CD14-positive monocyte (primary cell): ENCODE data around the gene GRB7. TPM values are rescaled to one million over a fixed set of nuclear protein-coding genes. Genes with fewer than 3 reads are reported as not detected.
"Not testable (repeated sequence)": the region's sequence is repeated elsewhere in the genome, so short reads cannot be mapped to it uniquely, and the experiment has no call there.

Experiments used
- DNase-seq, 3 donors: peaks; one replicate each; pipeline ENCODE4 v3.0.0-alpha.2; 2011 to 2022
- H2AFZ ChIP-seq: 2 replicates; pipeline ENCODE4 v1.6.0; 2012; ENCODE audit warnings: mild to moderate bottlenecking, low read depth, low read length, inconsistent platforms; ENCODE audit not compliant: insufficient read depth, poor library complexity, severe bottlenecking
- H3K27ac ChIP-seq, 2 donors: 1 replicate in 1 of 2; 2 replicates in 1 of 2; pipeline ENCODE4 v1.5.1; 2012 to 2013; ENCODE audit warnings: low read length in 2 of 2, control low read depth in 1 of 2, inconsistent platforms in 1 of 2, low read depth in 1 of 2, mild to moderate bottlenecking in 1 of 2
- H3K27me3 ChIP-seq, 2 donors: one replicate each; pipeline versions ENCODE4 v1.6.0 to v1.6.1; 2011 to 2013; ENCODE audit warnings: low read length in 2 of 2; ENCODE audit not compliant: control insufficient read depth in 2 of 2, insufficient read depth in 2 of 2
- H3K36me3 ChIP-seq, 2 donors: replicated peaks in 1 of 2; 1 replicate in 1 of 2; 2 replicates in 1 of 2; pipeline versions ENCODE4 v1.5.1 to v1.6.1; 2012 to 2013; ENCODE audit warnings: low read length in 2 of 2, control low read depth in 1 of 2, inconsistent platforms in 1 of 2, mild to moderate bottlenecking in 1 of 2; ENCODE audit not compliant: insufficient read depth in 2 of 2, control insufficient read depth in 1 of 2
- H3K4me1 ChIP-seq, 2 donors: 1 replicate in 1 of 2; 2 replicates in 1 of 2; pipeline versions ENCODE4 v1.5.1 to v1.6.1; 2012 to 2013; ENCODE audit warnings: low read length in 2 of 2, control low read depth in 1 of 2, inconsistent platforms in 1 of 2, mild to moderate bottlenecking in 1 of 2, moderate library complexity in 1 of 2; ENCODE audit not compliant: insufficient read depth in 2 of 2, control insufficient read depth in 1 of 2
- H3K4me2 ChIP-seq: replicated peaks from 2 replicates; pipeline ENCODE3; 2012; ENCODE audit warnings: low read length, moderate library complexity, mild to moderate bottlenecking; ENCODE audit not compliant: poor library complexity, severe bottlenecking; ENCODE audit errors: extremely low read depth
- H3K4me3 ChIP-seq, 3 experiments: fragments of 200-600 bp in 1 of 3; sonication (generic) in 1 of 3; replicated peaks in 1 of 3; 1 replicate in 2 of 3; 2 replicates in 1 of 3; pipeline ENCODE4 v1.5.1; 2011 to 2013; ENCODE audit warnings: low read length in 3 of 3, mild to moderate bottlenecking in 3 of 3, control low read depth in 2 of 3, low read depth in 2 of 3, inconsistent platforms in 1 of 3, moderate library complexity in 1 of 3
- H3K79me2 ChIP-seq: 2 replicates; pipeline ENCODE4 v1.6.0; 2012; ENCODE audit warnings: mild to moderate bottlenecking, control low read depth, inconsistent platforms, low read length, moderate library complexity; ENCODE audit not compliant: insufficient read depth
- H3K9ac ChIP-seq: 2 replicates; pipeline ENCODE4 v1.6.0; 2017; ENCODE audit warnings: low read length, mild to moderate bottlenecking; ENCODE audit not compliant: insufficient read depth, poor library complexity, severe bottlenecking
- H3K9me3 ChIP-seq, 2 donors: replicated peaks in 1 of 2; 1 replicate in 1 of 2; 2 replicates in 1 of 2; pipeline versions ENCODE4 v1.5.1 to v1.6.1; 2012 to 2013; ENCODE audit warnings: low read length in 2 of 2, control low read depth in 1 of 2; ENCODE audit not compliant: control insufficient read depth in 1 of 2, insufficient read depth in 1 of 2
- H4K20me1 ChIP-seq: 2 replicates; pipeline ENCODE4 v1.6.0; 2012; ENCODE audit warnings: mild to moderate bottlenecking, low read length, control low read depth, moderate library complexity; ENCODE audit not compliant: insufficient read depth
- H3K27ac Mint-ChIP-seq, 7 donors: one replicate each; pipeline ENCODE4 v1.8.0; 2020; ENCODE audit warnings: mild to moderate bottlenecking in 7 of 7, mixed read lengths in 7 of 7, moderate library complexity in 6 of 7, inconsistent platforms in 2 of 7
- H3K27me3 Mint-ChIP-seq, 3 donors: one replicate each; pipeline ENCODE4 v1.8.0; 2021 to 2022; ENCODE audit warnings: low read depth in 3 of 3, mild to moderate bottlenecking in 3 of 3, mixed read lengths in 3 of 3, moderate library complexity in 3 of 3, inconsistent platforms in 1 of 3
- H3K36me3 Mint-ChIP-seq, 2 donors: one replicate each; pipeline ENCODE4 v1.8.0; 2020; ENCODE audit warnings: mixed read lengths in 2 of 2, inconsistent platforms in 1 of 2, mild to moderate bottlenecking in 1 of 2
- H3K4me1 Mint-ChIP-seq: one replicate; pipeline ENCODE4 v1.8.0; 2020; ENCODE audit warnings: mild to moderate bottlenecking, mixed read lengths
- H3K4me3 Mint-ChIP-seq, 2 donors: one replicate each; pipeline ENCODE4 v1.8.0; 2020; ENCODE audit warnings: mild to moderate bottlenecking in 2 of 2, mixed read lengths in 2 of 2, moderate library complexity in 1 of 2
- H3K9me3 Mint-ChIP-seq, 7 donors: one replicate each; pipeline ENCODE4 v1.8.0; 2020 to 2022; ENCODE audit warnings: mixed read lengths in 7 of 7, mild to moderate bottlenecking in 6 of 7, moderate library complexity in 6 of 7, inconsistent platforms in 2 of 7
- CTCF ChIP-seq: fragments of 200-600 bp; IDR thresholded peaks from one replicate; pipeline ENCODE4 v1.8.0; 2022; ENCODE audit warnings: antibody characterized with exemption, mild to moderate bottlenecking
- WGBS: methylation state at CpG from one replicate; pipeline ENCODE4 v1.1.5; 2013; ENCODE audit warnings: missing lambda C conversion rate; ENCODE audit not compliant: insufficient coverage; 5-methylcytosine and 5-hydroxymethylcytosine counted together
- intact Hi-C, 2 donors: fragments of 100-400 bp; cut with micrococcal nuclease; formaldehyde crosslinking; loops; one replicate each; pipeline versions ENCODE4 v1.15.0 to v1.15.1; 2023
- polyA plus RNA-seq, 3 donors: library from polyadenylated mRNA; depleted of rRNA in 1 of 3; unstranded in 2 of 3; stranded (reverse) in 1 of 3; fragments of 300-500 nt in 2 of 3; fragments of >200 nt in 1 of 3; fragmentation: Illumina TruSeq in 2 of 3; gene quantifications; 1 replicate in 2 of 3; 2 replicates in 1 of 3; pipeline ENCODE4 v1.2.3, GENCODE V29; 2012 to 2021

GRB7 gene
- polyA plus RNA-seq, 3 donors, result not detected

DNA sequence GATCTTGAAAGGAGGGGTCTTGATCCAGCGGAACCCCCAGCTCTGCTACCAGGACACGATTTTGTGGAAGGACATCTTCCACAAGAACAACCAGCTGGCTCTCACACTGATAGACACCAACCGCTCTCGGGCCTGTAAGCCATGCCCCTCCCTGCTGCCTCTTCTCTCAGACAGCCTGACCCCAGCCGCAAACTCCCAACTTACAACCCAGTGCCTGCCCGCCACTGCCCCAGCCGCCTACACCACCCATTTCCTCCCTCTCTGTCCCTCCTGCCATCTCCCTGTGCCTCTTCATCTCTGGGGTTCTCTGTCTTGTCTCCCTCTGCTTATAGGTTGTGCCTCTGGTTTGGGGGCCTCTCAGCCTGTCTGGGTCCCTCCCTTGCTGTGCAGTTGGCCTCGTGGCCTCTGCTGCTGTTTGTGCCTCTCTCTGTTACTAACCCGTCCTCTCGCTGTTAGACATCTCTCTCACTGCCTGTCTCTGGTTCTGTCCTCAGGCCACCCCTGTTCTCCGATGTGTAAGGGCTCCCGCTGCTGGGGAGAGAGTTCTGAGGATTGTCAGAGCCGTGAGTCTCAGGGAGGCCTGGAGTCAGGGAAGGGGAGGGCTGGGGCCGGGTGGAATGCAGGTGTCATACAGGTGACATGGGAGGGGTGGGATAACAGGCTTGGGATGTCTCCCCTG, 28.3 kb upstream of the GRB7 start:
- H3K36me3 Mint-ChIP-seq, result no peaks in the 10 kb centered on the region
- peaks cover 3 to 6% (median 4%) of the 10 kb centered on the region in 3 donors for H3K27me3 Mint-ChIP-seq
- H3K9me3 Mint-ChIP-seq, result no peaks in the 10 kb centered on the region
- Histone ChIP-seq H3K27me3 (no peaks in the 10 kb centered on the region), H3K4me3 (no peak overlapping the region), H3K27ac (no peak overlapping the region), H3K9me3 (no peaks in the 10 kb centered on the region), H3K4me2 (no peak overlapping the region), H3K9ac (no peak overlapping the region), H4K20me1 (no peaks in the 10 kb centered on the region), H2AFZ (no peak overlapping the region), H3K79me2 (no peaks in the 10 kb centered on the region), H3K36me3 (no peaks in the 10 kb centered on the region), H3K4me1 (no peaks in the 10 kb centered on the region)
- no peak overlapping the region for H3K4me3 Mint-ChIP-seq
- intact Hi-C loops, result no loop called here
- no peaks in the 10 kb centered on the region for H3K4me1 Mint-ChIP-seq
- TF ChIP-seq CTCF, result no peak
- H3K27ac Mint-ChIP-seq, result no peak overlapping the region
- DNase-seq, result no peak
- WGBS, result 92% methylated on average over 12 of the region's 14 CpGs

- TF ChIP-seq CTCF, result no peak
- intact Hi-C loops, result no loop called here
- no peak overlapping the region for H3K4me2 ChIP-seq
- H3K9me3 Mint-ChIP-seq, result no peaks in the 10 kb centered on the region
- H3K36me3 ChIP-seq, result no peaks in the 10 kb centered on the region
- no peaks in the 10 kb centered on the region for H3K9me3 ChIP-seq
- no peak for DNase-seq
- WGBS, result 92% methylated on average over 18 of the region's 20 CpGs
- H3K27me3 ChIP-seq, result no peaks in the 10 kb centered on the region
- H3K27ac Mint-ChIP-seq, result no peak overlapping the region
- no peak overlapping the region for H3K27ac ChIP-seq
- H3K4me1 ChIP-seq, result no peaks in the 10 kb centered on the region
- no peak overlapping the region for H3K9ac ChIP-seq
- no peaks in the 10 kb centered on the region for H3K36me3 Mint-ChIP-seq
- H2AFZ ChIP-seq, result no peak overlapping the region
- H3K4me3 Mint-ChIP-seq, result peak overlapping the region in 1 of 2 donors; percentile 27
- H3K4me3 ChIP-seq, result no peak overlapping the region
- peaks cover 0 to 4% (median 2%) of the 10 kb centered on the region in 3 donors for H3K27me3 Mint-ChIP-seq
- no peaks in the 10 kb centered on the region for H3K4me1 Mint-ChIP-seq
- H3K79me2 ChIP-seq, result no peaks in the 10 kb centered on the region
- H4K20me1 ChIP-seq, result no peaks in the 10 kb centered on the region
Observed at GRCh38 chr17:39709998-39710964, 27.5 kb upstream of the GRB7 start.

GRCh38 chr17:39711071-39711470, 26.7 kb upstream of the GRB7 start:
- H3K27me3 ChIP-seq, H3K4me1 Mint-ChIP-seq, H3K9me3 ChIP-seq, H2AFZ ChIP-seq, DNase-seq, H3K27ac Mint-ChIP-seq, intact Hi-C loops, H3K27me3 Mint-ChIP-seq, H3K79me2 ChIP-seq, H3K4me3 ChIP-seq, H3K27ac ChIP-seq, H4K20me1 ChIP-seq, H3K9me3 Mint-ChIP-seq, H3K4me1 ChIP-seq, H3K4me2 ChIP-seq, H3K36me3 Mint-ChIP-seq, H3K36me3 ChIP-seq, H3K9ac ChIP-seq, H3K4me3 Mint-ChIP-seq: not testable (repeated sequence)
- 96% methylated on average over 9 of the region's 11 CpGs for WGBS
